ENCODE measurements around the gene OLA1. TPM values are rescaled to one million over a fixed set of nuclear protein-coding genes. Genes with fewer than 3 reads are reported as not detected.

Gene OLA1
- total RNA-seq, 3 donors from 2014 or later = 55.3 to 65.8 (median 58.4) TPM

GRCh38 chr2:174117951-174118930 lies 130.1 kb downstream of the OLA1 start:
- ATAC-seq (no peak), DNase-seq (no peak)
- no peak for TF ChIP-seq CTCF (IDR thresholded peaks at IDR 0.05)
- Histone ChIP-seq H3K9me3 (no peaks in the 10 kb centered on the region), H3K36me3 (ENCODE audit: low read depth) (no peaks in the 10 kb centered on the region), H3K4me3 (no peak overlapping the region), H3K4me1 (ENCODE audit: low read depth) (no peaks in the 10 kb centered on the region)
- intact Hi-C loops (cut with DNase I, micrococcal nuclease) = no loop called here

DNA sequence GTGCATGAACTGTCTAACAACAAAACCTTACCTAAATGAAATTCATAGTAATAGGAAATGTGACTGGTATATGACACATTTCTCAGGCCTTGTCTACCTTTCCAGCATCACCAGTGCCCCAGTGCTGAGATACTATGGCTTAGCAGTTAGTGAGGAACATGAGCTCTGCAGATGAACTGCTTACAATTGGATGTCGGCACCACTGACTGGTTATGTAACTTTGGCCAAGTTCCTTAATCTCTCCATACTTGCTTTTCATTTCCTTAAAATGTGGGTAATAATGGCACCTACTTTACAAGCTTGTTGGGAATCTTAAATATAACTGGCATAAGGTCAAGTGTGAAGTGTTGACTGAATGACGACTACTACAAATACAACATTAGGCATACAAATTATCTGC lies 136.3 kb downstream of the OLA1 start:
- ATAC-seq = no peak

DNA sequence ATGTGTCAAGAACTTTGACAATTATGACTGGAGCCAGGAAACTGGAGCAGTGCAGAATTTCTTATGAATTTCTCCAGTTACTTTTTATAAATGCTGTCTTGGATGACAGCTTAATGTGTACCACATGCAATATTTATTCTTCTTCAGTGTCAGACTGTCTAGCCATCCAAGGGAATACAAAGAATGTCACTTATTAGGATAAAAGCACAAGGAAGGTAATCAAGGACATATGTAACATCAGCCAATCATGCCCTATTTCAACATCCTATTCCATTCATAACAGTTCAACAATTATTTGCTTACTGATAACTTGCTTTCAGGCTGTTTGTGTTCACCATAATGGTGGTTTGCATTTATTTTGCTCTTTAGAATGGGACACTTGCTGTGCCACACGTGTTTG lies 139.8 kb downstream of the OLA1 start:
- Histone ChIP-seq H3K9me3 (no peaks in the 10 kb centered on the region), H3K4me1 (ENCODE audit: low read depth) (no peaks in the 10 kb centered on the region), H3K4me3 (no peak overlapping the region), H3K36me3 (ENCODE audit: low read depth) (no peaks in the 10 kb centered on the region)
- intact Hi-C loops (cut with DNase I, micrococcal nuclease) = no loop called here
- DNase-seq = no peak
- no peak for TF ChIP-seq CTCF (IDR thresholded peaks at IDR 0.05)
- ATAC-seq = no peak

More for the DNA sequence above, 136.3 kb downstream of the OLA1 start:
- no peak for TF ChIP-seq CTCF (IDR thresholded peaks at IDR 0.05)
- H3K36me3 ChIP-seq (ENCODE audit: low read depth) = no peaks in the 10 kb centered on the region
- intact Hi-C loops (cut with DNase I, micrococcal nuclease) = no loop called here
- H3K4me1 ChIP-seq (ENCODE audit: low read depth) = no peaks in the 10 kb centered on the region
- DNase-seq = no peak
- no peak overlapping the region for H3K4me3 ChIP-seq
- H3K9me3 ChIP-seq = no peaks in the 10 kb centered on the region

DNA sequence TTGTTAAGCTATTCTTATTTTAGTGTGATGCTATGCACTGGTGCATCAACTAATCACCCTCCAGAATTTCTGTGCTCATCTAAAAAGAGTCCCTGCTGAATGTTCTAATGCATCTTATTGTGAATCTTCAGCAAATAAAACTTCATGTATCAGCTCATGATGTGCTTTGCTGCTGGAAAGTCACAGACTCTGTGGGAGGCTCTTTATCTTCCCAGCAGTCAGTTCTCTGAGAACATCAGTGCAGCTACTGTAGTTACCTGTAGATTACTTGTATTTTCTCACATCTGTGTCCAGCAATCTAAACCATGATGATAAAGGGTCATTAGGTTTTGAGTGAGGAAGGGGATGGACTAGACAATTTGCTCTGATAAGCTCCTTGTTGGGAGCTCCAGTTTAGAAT lies 141.6 kb downstream of the OLA1 start:
- H3K4me3 ChIP-seq = no peak overlapping the region
- no peak for ATAC-seq
- H3K9me3 ChIP-seq = no peaks in the 10 kb centered on the region
- no peaks in the 10 kb centered on the region for H3K4me1 ChIP-seq (ENCODE audit: low read depth)
- intact Hi-C loops (cut with DNase I, micrococcal nuclease) = no loop called here
- TF ChIP-seq CTCF (IDR thresholded peaks at IDR 0.05) = no peak
- DNase-seq = no peak
- H3K36me3 ChIP-seq (ENCODE audit: low read depth) = no peaks in the 10 kb centered on the region

- Histone ChIP-seq H3K36me3 (ENCODE audit: low read depth) (no peaks in the 10 kb centered on the region), H3K9me3 (no peaks in the 10 kb centered on the region), H3K4me1 (ENCODE audit: low read depth) (no peaks in the 10 kb centered on the region), H3K4me3 (no peak overlapping the region)
- TF ChIP-seq CTCF (IDR thresholded peaks at IDR 0.05) = no peak
- ATAC-seq (no peak), DNase-seq (no peak)
- intact Hi-C loops (cut with DNase I, micrococcal nuclease) = no loop called here
Observed at GRCh38 chr2:174094542-174094941, 153.8 kb downstream of the OLA1 start.
